Caco-2 (cell line): Measurements from ENCODE around the gene ERBB4. TPM values are rescaled to one million over a fixed set of nuclear protein-coding genes. Genes with fewer than 3 reads are reported as not detected.

Experiments used
- BruUV-seq: library from RNA; stranded (reverse); fragments of 400-500 nt; replicated peaks from 2 replicates; lab custom pipeline; 2021; lab: Mats Ljungman, UMichigan
- CTCF ChIA-PET: fragments of 300-600 bp; sonication (Branson Sonifier 250); formaldehyde crosslinking; loops from one replicate; lab custom pipeline; 2022; ENCODE audit warnings: antibody characterized with exemption; lab: Charles Lee
- POLR2A ChIA-PET: fragments of 300-600 bp; sonication (Branson Sonifier 250); formaldehyde crosslinking; loops from one replicate; lab custom pipeline; 2022; ENCODE audit warnings: antibody characterized with exemption; lab: Charles Lee
- DNase-seq, 2 experiments: peaks; one replicate each; pipeline versions ENCODE4 v3.0.0 to v3.0.0-alpha.2; 2020 to 2022
- H3K27me3 ChIP-seq: replicated peaks from 2 replicates; pipeline ENCODE4 v1.6.0; 2011; ENCODE audit warnings: low read length; ENCODE audit not compliant: control insufficient read depth, insufficient read depth
- H3K36me3 ChIP-seq: 2 replicates; pipeline ENCODE4 v1.5.1; 2011; ENCODE audit warnings: low read length; ENCODE audit not compliant: control insufficient read depth, insufficient read depth
- H3K4me1 ChIP-seq: fragments of 250-450 bp; sonication (Bioruptor Pico); 2 replicates; pipeline ENCODE4 v1.5.1; 2020; ENCODE audit warnings: mild to moderate bottlenecking
- H3K4me3 ChIP-seq: 2 replicates; pipeline ENCODE4 v1.5.1; 2011; ENCODE audit warnings: low read depth, mild to moderate bottlenecking, control low read depth, low read length
- H3K9me3 ChIP-seq: fragments of 250-450 bp; sonication (Bioruptor Pico); 2 replicates; pipeline ENCODE4 v1.5.1; 2020; ENCODE audit warnings: mild to moderate bottlenecking, moderate library complexity
- H3K27ac Mint-ChIP-seq: one replicate; pipeline ENCODE4 v1.8.0; 2022; ENCODE audit warnings: mixed read lengths; ENCODE audit not compliant: unreplicated experiment
- H3K27me3 Mint-ChIP-seq: one replicate; pipeline ENCODE4 v1.8.0; 2022; ENCODE audit warnings: mixed read lengths; ENCODE audit not compliant: insufficient read depth, unreplicated experiment
- H3K36me3 Mint-ChIP-seq: one replicate; pipeline ENCODE4 v1.8.0; 2022; ENCODE audit warnings: mild to moderate bottlenecking, mixed read lengths; ENCODE audit not compliant: insufficient read depth, unreplicated experiment
- H3K4me1 Mint-ChIP-seq: one replicate; pipeline ENCODE4 v1.8.0; 2022; ENCODE audit warnings: low read depth, mixed read lengths; ENCODE audit not compliant: unreplicated experiment
- H3K4me3 Mint-ChIP-seq: one replicate; pipeline ENCODE4 v1.8.0; 2022; ENCODE audit warnings: mild to moderate bottlenecking, moderate library complexity, mixed read lengths; ENCODE audit not compliant: unreplicated experiment
- H3K9me3 Mint-ChIP-seq: one replicate; pipeline ENCODE4 v1.8.0; 2022; ENCODE audit warnings: mixed read lengths; ENCODE audit not compliant: unreplicated experiment
- intact Hi-C: fragments of 100-400 bp; cut with micrococcal nuclease; formaldehyde crosslinking; loops from one replicate; pipeline ENCODE4 v1.10.0; 2022; ENCODE audit not compliant: unreplicated experiment
- total RNA-seq: library from RNA; stranded (reverse); gene quantifications from 2 replicates; pipeline ENCODE4 v1.2.3, GENCODE V29; 2022
- TF ChIP-seq, protein P1 (sequence below), 2 experiments: fragments of 200-600 bp in 1 of 2; IDR thresholded peaks; 1 replicate in 1 of 2; 2 replicates in 1 of 2; pipeline versions ENCODE4 v1.5.1 to v1.8.0; 2011 to 2022; ENCODE audit warnings: antibody characterized with exemption in 1 of 2, control low read depth in 1 of 2, inconsistent platforms in 1 of 2, low read depth in 1 of 2, low read length in 1 of 2, mild to moderate bottlenecking in 1 of 2, moderate library complexity in 1 of 2; ENCODE audit not compliant: insufficient read depth in 1 of 2, severe bottlenecking in 1 of 2, unreplicated experiment in 1 of 2

ERBB4 gene
- total RNA-seq, 1 experiment from 2014 or later: not detected

DNA sequence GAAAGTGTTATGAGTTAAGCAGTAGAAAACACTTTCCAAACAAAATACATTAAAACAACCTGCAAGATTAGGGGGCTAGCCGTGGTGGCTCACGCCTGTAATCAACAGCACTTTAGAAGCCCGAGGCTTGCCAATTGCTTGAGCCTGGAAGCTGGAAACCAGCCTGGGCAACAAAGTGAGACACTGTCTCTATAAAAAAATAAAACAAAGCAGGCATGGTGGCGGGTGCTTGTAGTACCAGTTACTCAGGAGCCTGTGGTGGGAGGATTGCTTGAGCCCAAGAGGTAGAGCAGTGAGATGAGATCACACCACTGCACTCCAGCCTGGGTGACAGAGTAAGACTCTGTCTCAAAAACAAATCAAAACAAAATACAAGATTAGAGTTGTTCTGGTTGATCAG is 208.3 kb downstream of the ERBB4 start:
- Mint-ChIP-seq H3K36me3 (no peaks in the 10 kb centered on the region), H3K4me1 (no peaks in the 10 kb centered on the region), H3K9me3 (no peaks in the 10 kb centered on the region), H3K27me3 (peaks cover 2% of the 10 kb centered on the region), H3K4me3 (no peak overlapping the region), H3K27ac (no peak overlapping the region)
- Histone ChIP-seq H3K4me3 (no peak overlapping the region), H3K4me1 (0 out of 2 replicates have a peak, but pooled peaks cover 4% of the 10 kb centered on the region), H3K36me3 (no peaks in the 10 kb centered on the region), H3K27me3 (no peaks in the 10 kb centered on the region), H3K9me3 (no peaks in the 10 kb centered on the region)
- CTCF ChIA-PET: no interaction called here
- intact Hi-C loops: no loop called here
- POLR2A ChIA-PET: no interaction called here
- TF ChIP-seq, protein P1, sequence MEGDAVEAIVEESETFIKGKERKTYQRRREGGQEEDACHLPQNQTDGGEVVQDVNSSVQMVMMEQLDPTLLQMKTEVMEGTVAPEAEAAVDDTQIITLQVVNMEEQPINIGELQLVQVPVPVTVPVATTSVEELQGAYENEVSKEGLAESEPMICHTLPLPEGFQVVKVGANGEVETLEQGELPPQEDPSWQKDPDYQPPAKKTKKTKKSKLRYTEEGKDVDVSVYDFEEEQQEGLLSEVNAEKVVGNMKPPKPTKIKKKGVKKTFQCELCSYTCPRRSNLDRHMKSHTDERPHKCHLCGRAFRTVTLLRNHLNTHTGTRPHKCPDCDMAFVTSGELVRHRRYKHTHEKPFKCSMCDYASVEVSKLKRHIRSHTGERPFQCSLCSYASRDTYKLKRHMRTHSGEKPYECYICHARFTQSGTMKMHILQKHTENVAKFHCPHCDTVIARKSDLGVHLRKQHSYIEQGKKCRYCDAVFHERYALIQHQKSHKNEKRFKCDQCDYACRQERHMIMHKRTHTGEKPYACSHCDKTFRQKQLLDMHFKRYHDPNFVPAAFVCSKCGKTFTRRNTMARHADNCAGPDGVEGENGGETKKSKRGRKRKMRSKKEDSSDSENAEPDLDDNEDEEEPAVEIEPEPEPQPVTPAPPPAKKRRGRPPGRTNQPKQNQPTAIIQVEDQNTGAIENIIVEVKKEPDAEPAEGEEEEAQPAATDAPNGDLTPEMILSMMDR (IDR thresholded peaks at IDR 0.05; ENCODE audit: insufficient read depth in 1 of 2, low read depth in 1 of 2, low read length in 1 of 2, severe bottlenecking in 1 of 2, unreplicated experiment in 1 of 2): no peak
- no TSS peak for BruUV-seq
- no peak for DNase-seq

DNA sequence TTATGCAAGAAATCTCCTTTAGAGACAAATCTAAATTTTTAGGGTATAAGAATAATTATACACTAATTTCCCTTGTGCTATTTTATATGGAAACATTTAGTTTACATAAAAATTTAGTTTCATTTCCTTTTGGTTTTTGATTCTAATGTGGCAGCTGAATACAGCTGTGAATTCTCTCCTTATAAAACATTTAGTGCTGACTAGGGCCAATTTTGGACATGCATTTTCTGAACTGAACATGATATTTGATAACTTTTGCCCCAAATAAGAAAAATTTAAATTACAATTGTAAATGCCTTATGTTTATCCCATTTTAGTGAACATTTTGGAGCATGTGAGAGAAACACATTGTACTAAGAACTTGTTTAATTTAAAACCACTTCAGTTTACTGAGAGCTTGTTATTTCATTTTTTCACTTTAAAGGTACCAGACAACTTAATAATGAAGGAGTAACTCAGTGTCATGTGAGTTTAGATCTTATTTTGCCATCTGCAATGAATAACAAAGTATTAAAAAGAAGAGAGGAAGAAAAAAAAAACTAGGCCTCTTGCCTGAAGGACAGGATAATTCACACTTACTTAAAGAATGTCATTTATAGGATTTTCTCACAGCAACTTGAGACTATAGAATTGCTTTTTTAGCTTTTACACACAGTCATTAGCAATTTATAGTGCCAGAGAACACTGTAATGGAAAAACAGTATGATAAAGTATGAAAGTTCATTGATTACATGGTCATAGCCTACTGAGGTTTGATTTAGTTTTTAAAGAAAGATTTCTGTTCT is 209.7 kb downstream of the ERBB4 start:
- H3K27ac Mint-ChIP-seq: no peak overlapping the region

DNA sequence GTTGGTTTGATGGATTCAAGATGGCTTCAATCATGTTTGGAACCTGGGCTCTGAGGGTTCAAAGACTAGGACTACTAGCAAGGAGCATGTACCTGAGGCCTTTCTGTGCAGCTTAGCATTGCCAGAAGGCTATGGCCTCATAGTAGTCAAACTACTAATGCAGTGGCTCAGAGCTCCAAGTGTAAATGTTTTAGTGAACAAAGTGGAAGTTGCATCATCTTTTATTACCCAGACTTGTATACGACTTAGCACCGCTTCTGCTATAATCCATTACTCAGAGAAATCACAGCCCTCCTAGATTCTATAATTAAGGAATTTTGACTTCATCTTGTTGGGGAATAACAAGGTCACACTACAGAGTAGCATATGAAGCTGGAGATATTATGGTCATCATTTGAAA is 210.5 kb downstream of the ERBB4 start:
- H3K36me3 Mint-ChIP-seq: no peaks in the 10 kb centered on the region
- H3K9me3 Mint-ChIP-seq: no peaks in the 10 kb centered on the region
- no peak overlapping the region for H3K27ac Mint-ChIP-seq
- intact Hi-C loops: no loop called here
- H3K4me1 Mint-ChIP-seq: no peaks in the 10 kb centered on the region
- Histone ChIP-seq H3K27me3 (no peaks in the 10 kb centered on the region), H3K36me3 (no peaks in the 10 kb centered on the region), H3K4me1 (0 out of 2 replicates have a peak, but pooled peaks cover 4% of the 10 kb centered on the region), H3K4me3 (no peak overlapping the region), H3K9me3 (no peaks in the 10 kb centered on the region)
- CTCF ChIA-PET: no interaction called here
- POLR2A ChIA-PET: no interaction called here
- no peak overlapping the region for H3K4me3 Mint-ChIP-seq
- TF ChIP-seq, protein P1 (IDR thresholded peaks at IDR 0.05; ENCODE audit: insufficient read depth in 1 of 2, low read depth in 1 of 2, low read length in 1 of 2, severe bottlenecking in 1 of 2, unreplicated experiment in 1 of 2): no peak
- peak in 1 of 2 experiments; percentile 27 for DNase-seq
- peaks cover 2% of the 10 kb centered on the region for H3K27me3 Mint-ChIP-seq
- no TSS peak for BruUV-seq

More for the DNA sequence above, 209.7 kb downstream of the ERBB4 start:
- Mint-ChIP-seq H3K27me3 (peaks cover 2% of the 10 kb centered on the region), H3K4me1 (no peaks in the 10 kb centered on the region), H3K9me3 (no peaks in the 10 kb centered on the region), H3K36me3 (no peaks in the 10 kb centered on the region), H3K4me3 (no peak overlapping the region)
- Histone ChIP-seq H3K27me3 (no peaks in the 10 kb centered on the region), H3K9me3 (no peaks in the 10 kb centered on the region), H3K4me1 (0 out of 2 replicates have a peak, but pooled peaks cover 4% of the 10 kb centered on the region), H3K4me3 (no peak overlapping the region), H3K36me3 (no peaks in the 10 kb centered on the region)
- no peak for DNase-seq
- TF ChIP-seq, protein P1 (IDR thresholded peaks at IDR 0.05; ENCODE audit: insufficient read depth in 1 of 2, low read depth in 1 of 2, low read length in 1 of 2, severe bottlenecking in 1 of 2, unreplicated experiment in 1 of 2): no peak
- ChIA-PET POLR2A (no interaction called here), CTCF (no interaction called here)
- intact Hi-C loops: no loop called here
- BruUV-seq: no TSS peak
